NCI-H748 (cell line): ENCODE results near the gene VTCN1.
"Not testable (repeated sequence)": the region's sequence is repeated elsewhere in the genome, so short reads cannot be mapped to it uniquely, and the experiment has no call there.

Source experiments
- DNase-seq: peaks from one replicate; lab custom pipeline; 2025; ENCODE audit not compliant: unreplicated experiment; lab: John Stamatoyannopoulos, UW

The VTCN1 gene

GRCh38 chr1:117169871-117170596, 40.7 kb downstream of the VTCN1 start:
- no peak for DNase-seq

GRCh38 chr1:117167402-117167801, 43.3 kb downstream of the VTCN1 start:
- no peak for DNase-seq

GRCh38 chr1:117166076-117166475, 44.7 kb downstream of the VTCN1 start:
- no peak for DNase-seq

GRCh38 chr1:117164209-117164608, 46.5 kb downstream of the VTCN1 start:
- DNase-seq: no peak

GRCh38 chr1:117162816-117163215, 47.9 kb downstream of the VTCN1 start:
- DNase-seq: no peak

- no peak for DNase-seq
These were observed 48.8 kb downstream of the VTCN1 start for GRCh38 chr1:117161887-117162286.

- DNase-seq: not testable (repeated sequence)
These were observed 59.4 kb downstream of the VTCN1 start for GRCh38 chr1:117151305-117151704.

- no peak for DNase-seq
These were observed 60.4 kb downstream of the VTCN1 start for GRCh38 chr1:117150316-117150715.

GRCh38 chr1:117147856-117148588, 62.7 kb downstream of the VTCN1 start:
- DNase-seq: no peak

- DNase-seq: no peak
These were observed 63.3 kb downstream of the VTCN1 start for GRCh38 chr1:117147341-117147831.

GRCh38 chr1:117146575-117147340, 64.0 kb downstream of the VTCN1 start:
- DNase-seq: peak; percentile 50

GRCh38 chr1:117146072-117146471, 64.7 kb downstream of the VTCN1 start:
- DNase-seq: no peak

- no peak for DNase-seq
These were observed 66.9 kb downstream of the VTCN1 start for GRCh38 chr1:117143871-117144270.

GRCh38 chr1:117143172-117143571, 67.6 kb downstream of the VTCN1 start:
- DNase-seq: no peak

GRCh38 chr1:117142200-117142599, 68.5 kb downstream of the VTCN1 start:
- DNase-seq: no peak

GRCh38 chr1:117138561-117138960, 72.2 kb downstream of the VTCN1 start:
- DNase-seq: no peak

- no peak for DNase-seq
These were observed 72.6 kb downstream of the VTCN1 start for GRCh38 chr1:117138106-117138505.

GRCh38 chr1:117137281-117137855, 73.4 kb downstream of the VTCN1 start:
- peak; percentile 10 for DNase-seq

- no peak for DNase-seq
These were observed 74.0 kb downstream of the VTCN1 start for GRCh38 chr1:117136749-117137148.

GRCh38 chr1:117135329-117135728, 75.4 kb downstream of the VTCN1 start:
- no peak for DNase-seq

- no peak for DNase-seq
These were observed 80.2 kb downstream of the VTCN1 start for GRCh38 chr1:117130526-117130925.
